CD4-positive, alpha-beta T cell treated with Interleukin-4 for 1 hour (primary cell): ENCODE data around the gene RELL2.
A peak's percentile ranks its signal among the peaks of the same experiment; 100 is the strongest.

Experiments used
- DNase-seq, 2 donors: peaks; one replicate each; pipeline ENCODE4 v3.0.0-alpha.2; 2020 to 2022

Gene RELL2

GRCh38 chr5:141649972-141650371 lies 13.2 kb downstream of the RELL2 start:
- no peak for DNase-seq

- DNase-seq: peak; percentile 86 to 88
Measured at GRCh38 chr5:141650851-141651727, 14.3 kb downstream of the RELL2 start, which contains the start of gene FCHSD1. Gene FCHSD1 (minus strand): TSS chr5:141651418. CDS start chr5:141651368, 50 bp downstream.

GRCh38 chr5:141651728-141652105 lies 14.9 kb downstream of the RELL2 start:
- no peak for DNase-seq

- no peak for DNase-seq
Measured at GRCh38 chr5:141654298-141654697, 17.5 kb downstream of the RELL2 start.

GRCh38 chr5:141655020-141655419 lies 18.2 kb downstream of the RELL2 start:
- no peak for DNase-seq

- no peak for DNase-seq
Measured at GRCh38 chr5:141656396-141656795, 19.6 kb downstream of the RELL2 start.

- DNase-seq: no peak
Measured at GRCh38 chr5:141657404-141657803, 20.6 kb downstream of the RELL2 start.

GRCh38 chr5:141657937-141658545 lies 21.2 kb downstream of the RELL2 start:
- no peak for DNase-seq

GRCh38 chr5:141662028-141662427 lies 25.2 kb downstream of the RELL2 start:
- no peak for DNase-seq

GRCh38 chr5:141663506-141663905 lies 26.7 kb downstream of the RELL2 start:
- no peak for DNase-seq

GRCh38 chr5:141664733-141665461 lies 28.1 kb downstream of the RELL2 start:
- DNase-seq: peak; percentile 76 to 77

GRCh38 chr5:141665995-141666940 lies 29.5 kb downstream of the RELL2 start:
- DNase-seq: no peak

- no peak for DNase-seq
Measured at GRCh38 chr5:141668601-141669265, 31.9 kb downstream of the RELL2 start.

GRCh38 chr5:141669520-141669919 lies 32.7 kb downstream of the RELL2 start:
- no peak for DNase-seq

GRCh38 chr5:141672071-141672840 lies 35.5 kb downstream of the RELL2 start:
- no peak for DNase-seq

- DNase-seq: no peak
Measured at GRCh38 chr5:141672841-141673813, 36.3 kb downstream of the RELL2 start.

GRCh38 chr5:141674747-141675146 lies 38.0 kb downstream of the RELL2 start:
- DNase-seq: no peak

- DNase-seq: no peak
Measured at GRCh38 chr5:141675672-141676071, 38.9 kb downstream of the RELL2 start.

GRCh38 chr5:141677415-141677814 lies 40.6 kb downstream of the RELL2 start:
- DNase-seq: no peak

GRCh38 chr5:141680178-141680577 lies 43.4 kb downstream of the RELL2 start:
- DNase-seq: no peak
